Stomach (tissue), 9 donors: ENCODE data around the gene MCF2L. TPM values are rescaled to one million over a fixed set of nuclear protein-coding genes. Genes with fewer than 3 reads are reported as not detected.
"Not testable (repeated sequence)": the region's sequence is repeated elsewhere in the genome, so short reads cannot be mapped to it uniquely, and the experiment has no call there.

ENCODE experiments used
- DNase-seq, 2 donors: peaks; one replicate each; pipeline versions ENCODE4 v3.0.0 to v3.0.0-alpha.2; 2013 to 2019
- H3K27ac ChIP-seq, 5 donors: fragments of 200-600 bp in 4 of 5; sonication (generic) in 4 of 5; one replicate each; pipeline ENCODE4 v1.5.1; 2013 to 2019; ENCODE audit warnings: mild to moderate bottlenecking in 1 of 5, moderate library complexity in 1 of 5
- H3K27me3 ChIP-seq, 3 donors: fragments of 200-600 bp; sonication (generic); one replicate each; pipeline ENCODE4 v1.5.1; 2017 to 2019; ENCODE audit warnings: mixed run types in 1 of 3
- H3K36me3 ChIP-seq, 4 donors: fragments of 200-600 bp; sonication (generic); 1 replicate in 3 of 4; 2 replicates in 1 of 4; pipeline ENCODE4 v1.5.1; 2016 to 2019
- H3K4me1 ChIP-seq, 4 donors: fragments of 200-600 bp; sonication (generic); one replicate each; pipeline ENCODE4 v1.5.1; 2016 to 2019
- H3K4me3 ChIP-seq, 4 donors: fragments of 200-600 bp; sonication (generic) in 3 of 4; one replicate each; pipeline ENCODE4 v1.5.1; 2016 to 2019; ENCODE audit warnings: mild to moderate bottlenecking in 1 of 4
- H3K9me3 ChIP-seq, 4 donors: fragments of 200-600 bp; sonication (generic); one replicate each; pipeline ENCODE4 v1.5.1; 2016 to 2019
- EP300 ChIP-seq: sonication (generic); formaldehyde crosslinking; IDR thresholded peaks from one replicate; pipeline ENCODE4 v1.6.1; 2017; ENCODE audit warnings: antibody characterized with exemption
- POLR2A ChIP-seq, 4 donors: fragments of 450-650 bp; IDR thresholded peaks; one replicate each; pipeline ENCODE4 v1.6.1; 2016; ENCODE audit warnings: antibody characterized with exemption in 4 of 4, control low read depth in 2 of 4, mild to moderate bottlenecking in 1 of 4, moderate library complexity in 1 of 4
- POLR2AphosphoS5 ChIP-seq, 3 donors: sonication (generic); formaldehyde crosslinking; IDR thresholded peaks; one replicate each; pipeline ENCODE4 v1.6.1; 2016; ENCODE audit warnings: antibody characterized with exemption in 3 of 3
- WGBS, 5 donors: extraction: QIAGEN DNeasy Blood & Tissue Kit in 3 of 5; methylation state at CpG; one replicate each; pipeline versions ENCODE4 v1.1.5 to v1.1.7; 2013 to 2018; 5-methylcytosine and 5-hydroxymethylcytosine counted together
- intact Hi-C: fragments of 100-400 bp; cut with DNase I; formaldehyde crosslinking; loops from one replicate; pipeline ENCODE4 v1.15.1; 2023; ENCODE audit warnings: low total_unique reads
- polyA plus RNA-seq, 3 donors: library from polyadenylated mRNA; stranded (reverse); fragments of 200-250 nt; gene quantifications; one replicate each; pipeline ENCODE4 v1.2.3, GENCODE V29; 2013
- total RNA-seq, 5 donors: library from RNA; depleted of rRNA; stranded (reverse); fragments of >200 nt; gene quantifications; one replicate each; pipeline versions ENCODE4 v1.1.0 to v1.2.3, GENCODE V29; 2014 to 2016
- TF ChIP-seq, protein P1 (sequence below), 7 experiments: fragments of 450-650 bp in 4 of 7; fragments of 200-600 bp in 3 of 7; sonication (generic) in 3 of 7; IDR thresholded peaks; one replicate each; pipeline ENCODE4 v1.5.1; 2016 to 2019; ENCODE audit warnings: antibody characterized with exemption in 7 of 7, control low read depth in 2 of 7, mild to moderate bottlenecking in 1 of 7
- donor health status: healthy with polysubstance abuse.
- donor health status: Bipolar disorder and iron deficiency.
- donor health status: healthy.

Gene MCF2L
- total and polyA plus RNA-seq, 8 donors = 10.8 to 363 (median 39.4) TPM

DNA sequence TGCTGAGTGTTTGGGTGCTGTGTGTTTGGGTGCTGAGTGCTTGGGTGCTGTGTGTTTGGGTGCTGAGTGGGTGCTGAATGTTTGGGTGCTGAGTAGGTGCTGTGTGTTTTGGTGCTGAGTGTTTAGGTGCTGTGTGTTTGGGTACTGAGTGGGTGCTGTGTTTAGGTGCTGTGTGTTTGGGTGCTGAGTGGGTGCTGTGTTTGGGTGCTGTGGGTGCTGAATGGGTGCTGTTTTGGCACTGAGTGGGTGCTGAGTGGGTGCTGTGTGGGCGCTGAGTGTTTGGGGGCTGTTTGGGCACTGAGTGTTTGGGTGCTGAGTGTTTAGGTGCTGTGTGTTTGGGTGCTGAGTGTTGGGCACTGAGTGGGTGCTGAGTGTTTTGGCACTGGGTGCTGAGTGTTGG lies 88.1 kb downstream of the MCF2L start:
- no peak overlapping the region for H3K27ac ChIP-seq
- DNase-seq = no peak
- TF ChIP-seq, protein P1, sequence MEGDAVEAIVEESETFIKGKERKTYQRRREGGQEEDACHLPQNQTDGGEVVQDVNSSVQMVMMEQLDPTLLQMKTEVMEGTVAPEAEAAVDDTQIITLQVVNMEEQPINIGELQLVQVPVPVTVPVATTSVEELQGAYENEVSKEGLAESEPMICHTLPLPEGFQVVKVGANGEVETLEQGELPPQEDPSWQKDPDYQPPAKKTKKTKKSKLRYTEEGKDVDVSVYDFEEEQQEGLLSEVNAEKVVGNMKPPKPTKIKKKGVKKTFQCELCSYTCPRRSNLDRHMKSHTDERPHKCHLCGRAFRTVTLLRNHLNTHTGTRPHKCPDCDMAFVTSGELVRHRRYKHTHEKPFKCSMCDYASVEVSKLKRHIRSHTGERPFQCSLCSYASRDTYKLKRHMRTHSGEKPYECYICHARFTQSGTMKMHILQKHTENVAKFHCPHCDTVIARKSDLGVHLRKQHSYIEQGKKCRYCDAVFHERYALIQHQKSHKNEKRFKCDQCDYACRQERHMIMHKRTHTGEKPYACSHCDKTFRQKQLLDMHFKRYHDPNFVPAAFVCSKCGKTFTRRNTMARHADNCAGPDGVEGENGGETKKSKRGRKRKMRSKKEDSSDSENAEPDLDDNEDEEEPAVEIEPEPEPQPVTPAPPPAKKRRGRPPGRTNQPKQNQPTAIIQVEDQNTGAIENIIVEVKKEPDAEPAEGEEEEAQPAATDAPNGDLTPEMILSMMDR (IDR thresholded peaks at IDR 0.05) = no peak
- no peak for TF ChIP-seq POLR2AphosphoS5 (IDR thresholded peaks at IDR 0.05)
- no peak for TF ChIP-seq POLR2A (IDR thresholded peaks at IDR 0.05)
- no peak for TF ChIP-seq EP300
- WGBS, 5 donors = 91 to 100% (median 100%) methylated on average over 1 of the region's 1 CpG
- H3K4me3 ChIP-seq = no peak overlapping the region
- H3K36me3 ChIP-seq = peaks cover 0 to 31% (median 13%) of the 10 kb centered on the region in 4 donors
- H3K4me1 ChIP-seq = no peaks in the 10 kb centered on the region
- H3K27me3 ChIP-seq = peaks cover 0 to 20% (median 0%) of the 10 kb centered on the region in 3 donors
- no peaks in the 10 kb centered on the region for H3K9me3 ChIP-seq
- intact Hi-C loops = no loop called here

- intact Hi-C loops, H3K4me1 ChIP-seq, H3K9me3 ChIP-seq, H3K4me3 ChIP-seq, DNase-seq, H3K27ac ChIP-seq: not testable (repeated sequence)
- 95 to 100% (median 97%) methylated on average over 3 of the region's 3 CpGs for WGBS, 5 donors
- Histone ChIP-seq H3K36me3 (peaks cover 0 to 27% (median 13%) of the 10 kb centered on the region in 4 donors), H3K27me3 (peaks cover 0 to 16% (median 0%) of the 10 kb centered on the region in 3 donors)
Measured at GRCh38 chr13:113057559-113057958, 88.5 kb downstream of the MCF2L start.

- H3K27ac ChIP-seq = no peak overlapping the region
- no peak overlapping the region for H3K4me3 ChIP-seq
- peaks cover 0 to 27% (median 21%) of the 10 kb centered on the region in 4 donors for H3K36me3 ChIP-seq
- peaks cover 0 to 11% (median 0%) of the 10 kb centered on the region in 3 donors for H3K27me3 ChIP-seq
- TF ChIP-seq POLR2A (IDR thresholded peaks at IDR 0.05) (no peak), EP300 (no peak), POLR2AphosphoS5 (IDR thresholded peaks at IDR 0.05) (no peak)
- TF ChIP-seq, protein P1 (IDR thresholded peaks at IDR 0.05) = no peak
- 91 to 93% (median 92%) methylated on average over 21 of the region's 21 CpGs for WGBS, 5 donors
- no peaks in the 10 kb centered on the region for H3K9me3 ChIP-seq
- intact Hi-C loops = no loop called here
- no peaks in the 10 kb centered on the region for H3K4me1 ChIP-seq
- DNase-seq = no peak
Measured at GRCh38 chr13:113058129-113058987, 89.3 kb downstream of the MCF2L start.

DNA sequence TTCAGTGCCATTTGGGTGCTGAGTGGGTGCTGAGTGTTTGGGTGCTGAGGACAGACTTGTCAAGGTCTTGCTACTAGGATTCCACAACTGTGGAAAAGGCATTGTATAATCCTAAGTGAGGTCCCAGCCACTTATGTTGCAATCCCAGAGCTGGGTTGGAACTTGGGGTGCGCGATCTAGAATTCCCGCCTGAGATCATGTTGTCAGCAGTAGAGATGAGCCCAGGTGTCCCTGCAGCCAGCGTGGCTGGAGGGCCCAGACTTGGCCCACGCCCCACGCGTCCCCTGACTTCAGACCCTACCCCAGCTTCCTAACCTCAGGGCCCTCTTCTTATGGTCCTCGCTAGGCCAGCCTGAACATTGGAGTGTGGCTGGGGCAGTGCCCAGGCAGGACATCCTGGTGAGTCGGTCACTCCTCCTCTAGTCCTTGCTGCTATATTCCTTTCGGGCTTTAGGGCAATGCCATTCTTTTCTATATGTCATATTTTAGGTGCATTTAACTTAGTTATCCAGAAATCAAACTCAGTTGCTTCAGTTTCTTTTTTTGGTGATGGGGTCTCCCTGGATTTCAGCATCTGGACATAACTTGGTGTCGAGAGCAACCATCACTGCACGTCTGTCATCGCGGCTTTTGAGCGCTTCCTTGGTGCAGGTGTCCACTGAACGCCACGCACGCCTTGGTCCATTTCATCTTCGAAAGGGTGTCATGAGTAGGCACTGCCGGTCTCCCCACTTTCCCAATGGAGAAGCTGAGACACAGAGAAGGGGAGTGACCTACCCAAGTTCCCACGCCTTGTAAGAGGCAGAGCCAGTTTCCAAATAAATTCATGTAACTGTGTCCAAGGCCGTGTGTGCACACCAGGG lies 90.2 kb downstream of the MCF2L start:
- Histone ChIP-seq H3K9me3 (no peaks in the 10 kb centered on the region), H3K27me3 (peaks cover 0 to 2% (median 0%) of the 10 kb centered on the region in 3 donors), H3K4me1 (no peaks in the 10 kb centered on the region), H3K4me3 (no peak overlapping the region), H3K36me3 (peaks cover 0 to 29% (median 23%) of the 10 kb centered on the region in 4 donors), H3K27ac (no peak overlapping the region)
- intact Hi-C loops = no loop called here
- no peak for DNase-seq
- TF ChIP-seq POLR2A (IDR thresholded peaks at IDR 0.05) (no peak), EP300 (no peak), POLR2AphosphoS5 (IDR thresholded peaks at IDR 0.05) (no peak)
- TF ChIP-seq, protein P1 (IDR thresholded peaks at IDR 0.05) = no peak
- 91 to 96% (median 92%) methylated on average over 22 of the region's 22 CpGs for WGBS, 5 donors
